NCI-H526 (cell line): ENCODE results near the gene GREB1.
A peak's percentile ranks its signal among the peaks of the same experiment; 100 is the strongest.

ENCODE experiments used
- DNase-seq, 2 experiments: peaks; one replicate each; lab custom pipeline; 2025; lab: John Stamatoyannopoulos, UW

The GREB1 gene

DNA sequence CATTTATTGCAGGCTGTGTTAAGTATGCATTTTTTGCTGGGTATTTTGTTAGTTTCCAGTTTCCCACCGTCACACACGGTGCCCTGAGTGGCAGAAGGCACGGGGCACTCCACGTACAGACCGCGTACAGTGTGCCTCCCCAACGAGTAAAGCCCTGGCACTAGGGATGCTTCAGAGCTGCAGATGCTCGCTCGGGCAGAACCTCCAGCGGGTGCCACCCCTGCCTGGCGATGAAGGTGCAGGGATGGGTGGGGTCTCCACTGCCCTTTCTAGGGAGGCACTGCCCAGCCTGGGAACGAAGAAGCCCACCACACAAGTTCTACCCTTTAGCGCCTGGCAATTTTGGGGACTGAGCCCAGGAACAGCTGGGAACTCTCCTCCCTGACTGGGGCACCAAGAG is 4.1 kb downstream of the GREB1 start:
- DNase-seq: no peak

DNA sequence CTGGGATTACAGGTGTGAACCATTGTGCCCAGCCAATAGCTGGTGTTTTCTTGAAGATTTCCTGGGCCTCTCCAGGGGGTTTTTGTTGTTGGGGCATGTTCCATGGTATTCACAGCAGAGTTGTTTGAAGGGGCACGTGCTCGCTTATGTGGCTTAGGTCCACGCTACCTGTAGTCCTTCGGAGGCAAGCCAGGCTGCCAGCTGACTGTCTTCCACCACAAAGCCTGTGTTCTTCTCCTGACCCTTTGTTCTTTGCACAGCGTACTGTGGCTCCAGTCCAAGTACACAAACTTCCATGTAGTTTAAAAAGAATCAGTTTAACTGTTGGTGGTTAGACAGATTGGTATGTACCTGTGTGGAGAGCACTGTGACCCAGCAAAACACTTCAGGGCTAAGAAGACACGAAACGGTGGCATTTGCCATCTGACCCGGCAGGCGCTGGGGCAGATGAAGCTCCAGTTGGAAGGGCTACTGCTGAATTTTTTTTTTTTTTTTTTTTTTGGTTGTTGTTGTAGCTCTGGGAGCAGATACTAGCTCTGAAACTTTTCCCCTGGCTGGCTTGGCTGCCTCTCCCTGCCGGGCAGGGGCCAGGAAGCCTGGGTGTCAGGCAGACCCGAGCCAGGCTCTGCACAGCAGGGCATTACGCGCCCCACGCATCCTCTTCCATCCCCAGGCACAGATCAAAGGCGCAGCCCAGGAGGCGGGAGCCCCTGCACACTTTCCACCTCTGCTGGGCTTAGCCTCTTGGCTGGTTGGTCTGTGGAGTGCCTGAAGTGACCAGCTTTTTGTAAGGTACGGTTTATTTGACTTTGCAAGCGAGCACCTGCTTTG is 5.7 kb downstream of the GREB1 start:
- DNase-seq: peak; percentile 39 to 69

DNA sequence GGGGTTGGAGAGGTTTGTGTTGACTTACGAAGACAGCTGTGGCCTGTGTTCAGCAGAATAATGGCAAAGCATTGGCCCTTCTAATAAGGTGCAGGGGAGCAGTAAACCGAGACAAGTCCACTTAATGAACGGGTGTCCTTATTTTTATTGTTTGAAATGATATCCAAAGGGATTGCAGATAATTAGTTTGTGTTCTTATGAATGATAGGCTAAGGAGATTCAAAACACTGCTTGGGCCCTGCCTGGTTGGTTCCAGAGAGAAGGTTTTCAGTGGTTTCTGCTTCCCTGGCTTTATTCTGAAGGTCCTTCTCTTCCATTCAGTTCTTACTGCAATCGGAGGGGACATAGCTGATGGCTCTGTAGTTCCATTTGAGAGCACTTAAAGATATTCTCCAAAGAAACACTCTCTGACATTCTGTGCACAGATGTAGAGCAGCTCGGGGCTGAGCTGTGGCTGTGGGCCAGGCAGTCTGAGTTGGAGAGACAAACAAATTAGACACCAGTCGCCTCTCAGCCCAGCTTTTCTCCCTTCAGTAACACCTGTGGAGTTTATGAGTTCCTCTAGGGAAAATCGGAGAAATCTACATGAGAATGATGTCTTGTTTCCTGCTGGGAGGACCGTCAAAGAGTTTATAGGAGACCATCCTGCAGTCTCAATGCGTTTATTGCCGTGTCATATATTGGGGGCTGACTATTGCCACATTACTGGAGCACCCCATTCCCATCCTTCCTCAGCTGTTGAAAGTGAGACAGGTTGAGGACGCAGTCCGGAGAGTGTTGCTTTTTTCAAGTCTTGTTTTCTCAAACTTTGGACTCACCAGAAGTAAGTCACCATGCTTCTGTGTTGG is 6.5 kb downstream of the GREB1 start:
- peak; percentile 7 to 40 for DNase-seq

DNA sequence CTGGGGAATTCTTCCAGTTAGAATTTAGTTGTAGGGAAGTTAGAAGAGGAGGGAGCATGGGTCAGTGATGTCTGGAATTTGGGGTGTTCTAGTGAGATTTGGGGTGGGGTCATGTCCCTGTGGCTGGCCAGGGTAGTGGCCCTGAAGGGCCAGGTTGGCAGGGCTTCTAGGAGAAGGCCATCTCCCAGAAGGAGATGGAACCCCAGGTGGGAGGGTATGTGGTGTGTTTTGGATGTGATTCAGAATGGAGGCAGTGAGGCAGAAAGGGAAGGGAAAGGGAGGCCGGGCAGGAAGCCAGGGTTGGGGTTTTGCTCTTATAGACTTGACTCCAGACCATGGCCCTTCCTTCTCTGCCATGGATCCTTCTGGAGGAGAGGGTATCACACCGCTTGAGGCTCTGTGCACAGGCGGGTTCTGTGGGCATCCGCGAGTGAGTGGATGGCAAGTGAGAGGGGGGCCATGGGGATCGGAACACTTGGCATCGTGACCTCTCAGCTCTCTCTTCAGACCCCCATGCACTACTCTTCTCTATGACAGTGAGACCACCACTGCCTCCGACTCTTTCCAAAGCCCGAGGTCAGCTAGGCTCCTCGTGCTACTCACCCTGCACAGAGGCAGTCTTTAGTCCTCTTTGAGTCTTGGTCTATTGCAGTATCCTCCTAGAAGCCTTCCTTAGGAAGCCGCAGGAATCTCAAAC is 7.3 kb downstream of the GREB1 start:
- DNase-seq: no peak

DNA sequence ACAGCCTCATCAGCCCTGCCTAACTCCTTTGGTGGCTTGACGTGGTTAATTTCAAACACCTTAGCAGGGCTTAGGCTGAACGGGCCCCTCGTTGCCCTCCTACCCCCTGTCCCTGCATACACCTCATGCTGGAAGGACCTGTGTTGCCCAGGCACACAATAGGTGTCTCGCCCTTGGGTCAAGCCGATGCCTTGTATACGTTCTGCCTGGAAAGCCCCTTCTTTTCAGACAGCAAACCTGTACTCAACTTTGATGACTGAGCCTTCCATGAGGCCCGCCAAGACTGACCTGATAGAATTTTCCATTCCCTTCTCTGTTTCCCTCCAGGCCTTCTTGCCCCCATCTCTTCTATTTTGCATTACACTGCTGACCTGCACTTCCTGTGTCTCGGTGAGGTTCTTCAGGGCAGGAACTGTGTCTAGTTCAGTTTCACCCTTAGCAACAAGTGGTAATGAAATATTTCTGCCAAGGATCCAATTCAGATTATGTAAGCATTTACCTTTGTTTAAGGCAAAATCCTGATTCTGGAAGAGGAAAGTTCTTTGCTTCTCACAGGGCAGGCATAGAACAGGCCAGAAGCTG is 7.9 kb downstream of the GREB1 start:
- DNase-seq: no peak

DNA sequence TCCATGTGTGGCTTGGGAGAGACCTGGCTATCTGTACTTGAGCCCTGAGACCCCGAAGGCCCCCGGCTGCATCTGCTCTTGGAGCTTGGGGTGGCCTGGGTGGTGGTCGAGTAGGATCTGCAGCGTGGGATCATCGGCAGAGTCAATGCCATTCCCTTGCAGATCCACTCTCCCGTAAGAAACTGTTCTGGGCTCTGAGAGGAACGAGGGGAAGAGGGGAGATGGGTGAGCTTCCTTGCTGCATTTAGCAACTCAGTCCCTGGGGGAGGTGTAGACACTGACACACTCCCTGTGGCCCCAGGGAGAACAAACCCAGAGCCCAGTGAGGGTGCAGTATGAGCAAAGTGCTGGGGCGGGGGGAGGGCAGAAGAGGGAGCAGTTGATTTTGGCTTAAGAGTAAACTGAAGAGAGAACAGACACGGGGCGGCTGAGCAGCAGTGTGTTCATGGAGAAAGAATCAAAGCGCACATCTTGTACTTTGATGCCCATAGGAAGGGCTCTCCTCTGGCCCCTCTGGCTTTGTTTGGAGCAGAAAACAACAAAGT is 8.5 kb downstream of the GREB1 start:
- DNase-seq: no peak

DNA sequence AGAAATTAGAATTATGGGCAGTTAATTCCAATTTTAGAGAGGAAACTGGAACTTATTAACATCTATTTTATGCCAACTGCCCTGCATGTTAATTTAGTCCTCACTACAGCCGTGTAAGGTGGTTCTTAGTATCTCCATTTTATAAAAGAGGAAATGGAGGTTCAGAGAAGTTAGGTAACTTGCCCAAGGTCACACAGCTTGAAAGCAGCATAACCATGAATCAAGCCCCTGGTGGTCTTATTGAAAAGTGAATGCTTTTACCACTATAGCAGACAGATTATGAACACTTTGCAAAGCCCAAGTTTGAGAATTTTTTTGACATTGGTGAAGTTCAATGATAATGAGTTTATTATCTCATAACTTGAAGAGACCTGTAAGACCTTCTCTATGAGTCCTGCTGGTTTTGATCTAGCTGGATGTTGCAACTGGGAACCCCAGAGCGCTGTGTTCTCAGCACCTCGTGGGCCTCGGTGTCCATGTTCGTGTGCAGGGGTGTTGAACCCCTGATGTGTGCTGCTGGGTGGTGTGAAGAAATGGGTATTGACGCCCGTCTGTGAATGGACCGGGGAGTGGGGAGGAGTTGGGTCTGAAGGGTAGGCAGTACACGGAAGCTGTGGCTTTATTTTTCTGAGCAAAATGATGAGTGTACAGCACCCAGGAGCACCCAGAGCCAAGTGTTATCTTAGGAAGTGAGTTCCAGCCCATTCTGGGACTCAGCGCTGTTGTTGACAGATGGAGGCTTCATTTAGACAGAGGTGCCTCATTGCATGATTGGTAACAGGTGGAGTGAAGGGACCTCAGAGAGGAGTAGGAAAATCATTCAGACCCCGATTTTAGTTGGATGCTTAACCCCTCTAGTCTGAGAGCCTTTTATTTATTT is 9.7 kb downstream of the GREB1 start:
- DNase-seq: no peak

DNA sequence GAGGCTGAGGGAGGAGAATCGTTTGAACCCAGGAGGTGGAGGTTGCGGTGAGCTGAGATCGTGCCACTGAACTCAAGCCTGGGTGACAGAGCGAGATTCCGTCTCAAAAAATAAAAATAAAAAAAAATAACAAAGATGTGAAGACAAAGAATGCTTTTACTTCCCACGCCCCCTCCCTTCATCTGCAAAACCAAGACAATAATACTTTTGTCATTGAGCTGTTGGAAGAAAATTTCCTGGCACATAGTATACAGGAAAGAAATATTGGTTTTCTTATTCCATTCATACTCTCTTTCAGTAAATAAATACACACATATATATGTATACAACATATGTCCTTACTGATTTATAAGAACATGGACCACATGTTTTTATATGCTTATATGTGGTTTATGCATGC is 12.2 kb downstream of the GREB1 start:
- no peak for DNase-seq

DNA sequence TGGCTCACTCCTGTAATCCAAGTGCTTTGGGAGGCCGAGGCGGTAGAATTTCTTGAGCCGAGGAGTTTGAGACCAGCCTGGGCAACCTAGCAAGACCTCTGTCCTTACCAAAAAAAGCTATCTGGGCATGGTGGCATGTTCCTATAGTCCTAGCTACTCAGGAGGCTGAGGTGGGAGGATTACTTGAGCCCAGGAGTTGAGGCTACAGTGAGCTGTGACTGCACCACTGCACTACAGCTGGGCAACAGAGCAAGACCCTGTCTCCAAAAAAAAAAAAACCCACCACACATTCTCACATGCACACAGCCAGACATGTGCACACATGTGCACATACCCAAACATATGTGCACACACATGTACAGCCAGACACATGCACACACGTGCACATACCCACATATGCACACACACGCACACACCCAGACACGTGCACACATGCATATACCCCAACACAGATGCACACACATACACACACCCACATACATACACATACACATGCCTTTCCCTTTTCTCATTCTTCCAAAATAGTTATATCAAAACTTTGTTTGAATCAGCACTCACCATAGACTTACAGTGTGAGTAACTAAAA is 14.2 kb downstream of the GREB1 start:
- no peak for DNase-seq

DNA sequence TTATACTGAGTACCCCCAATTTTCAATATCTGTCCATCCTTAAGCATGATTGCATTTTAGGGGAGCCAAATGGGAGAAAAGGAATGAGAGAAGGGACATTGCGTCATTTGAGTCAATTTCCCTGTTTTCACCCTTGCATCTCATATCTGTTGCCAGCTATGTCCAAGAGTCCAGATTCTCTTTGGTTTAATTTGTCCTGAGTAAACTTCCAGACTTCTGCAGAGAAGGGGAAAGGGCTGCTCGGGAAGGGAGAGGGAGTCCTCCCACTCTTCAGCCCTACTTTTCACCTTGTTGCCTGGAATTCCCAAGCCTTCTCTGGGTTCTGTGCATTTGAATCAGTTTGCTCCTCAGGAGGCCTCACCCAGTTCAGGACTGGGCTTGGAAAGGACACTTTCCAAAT is 16.5 kb downstream of the GREB1 start:
- no peak for DNase-seq

DNA sequence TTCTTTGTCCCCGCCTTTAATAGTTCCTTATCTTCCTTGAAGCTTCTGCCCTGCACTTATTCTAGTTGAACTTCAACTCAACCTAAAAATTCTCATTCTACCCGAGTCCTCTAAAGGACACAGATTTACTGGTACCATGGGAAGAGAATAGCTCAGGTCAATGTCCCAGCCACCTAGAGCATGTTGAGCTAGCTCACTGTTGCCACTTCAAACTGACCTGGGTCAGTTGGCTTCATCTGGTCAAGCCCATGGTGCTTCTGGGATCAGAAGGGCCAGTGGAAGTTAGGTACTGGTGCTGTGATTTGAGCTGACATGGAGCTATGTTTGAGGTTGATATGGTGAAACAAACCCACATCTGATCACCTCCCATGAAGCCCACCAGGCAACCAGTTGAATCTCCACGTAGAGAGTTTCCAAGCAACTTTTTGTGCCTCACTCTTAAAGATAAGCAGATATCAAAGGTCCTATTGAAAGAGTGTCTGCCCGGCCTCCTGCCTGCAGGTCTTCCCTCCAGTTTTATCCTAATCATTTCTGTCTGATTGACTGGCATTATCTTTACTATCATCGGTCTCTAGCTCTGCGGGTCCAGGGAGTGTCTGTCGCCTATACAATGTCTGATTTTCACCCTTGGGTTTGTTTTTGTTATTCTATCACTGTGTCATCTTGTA is 17.2 kb downstream of the GREB1 start:
- DNase-seq: no peak

DNA sequence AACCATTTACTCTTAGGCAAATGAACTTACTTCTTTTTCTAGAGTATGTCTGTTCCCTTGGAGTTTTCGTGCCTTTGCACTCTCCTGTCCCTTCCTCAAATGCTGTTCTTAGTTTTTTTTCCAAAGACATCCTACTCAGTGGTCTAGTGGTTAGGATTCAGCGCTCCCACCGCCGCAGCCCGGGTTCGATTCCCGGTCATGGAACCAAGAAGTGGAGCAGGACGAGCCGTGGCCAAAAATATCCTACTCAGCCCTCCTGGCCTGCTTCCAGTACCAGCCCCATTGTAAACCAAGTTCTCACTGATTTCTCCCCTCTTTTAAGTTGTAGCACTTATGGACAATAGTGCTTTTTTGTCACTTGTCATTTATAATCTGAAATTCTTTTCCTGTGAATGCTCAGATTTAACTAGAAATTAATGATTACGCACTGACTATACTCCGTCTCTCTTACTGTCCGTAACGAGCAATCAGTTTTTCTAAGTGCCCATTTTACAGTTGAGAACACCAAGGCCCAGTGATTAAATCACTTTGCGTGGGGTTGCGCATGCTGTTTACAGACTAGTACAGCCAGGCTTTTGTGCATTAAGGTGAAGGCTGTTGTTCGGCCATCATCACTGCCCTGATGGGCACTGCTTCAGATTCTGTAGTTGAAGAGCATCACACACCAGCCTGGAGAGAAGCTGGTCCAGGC is 17.9 kb downstream of the GREB1 start:
- DNase-seq: no peak

DNA sequence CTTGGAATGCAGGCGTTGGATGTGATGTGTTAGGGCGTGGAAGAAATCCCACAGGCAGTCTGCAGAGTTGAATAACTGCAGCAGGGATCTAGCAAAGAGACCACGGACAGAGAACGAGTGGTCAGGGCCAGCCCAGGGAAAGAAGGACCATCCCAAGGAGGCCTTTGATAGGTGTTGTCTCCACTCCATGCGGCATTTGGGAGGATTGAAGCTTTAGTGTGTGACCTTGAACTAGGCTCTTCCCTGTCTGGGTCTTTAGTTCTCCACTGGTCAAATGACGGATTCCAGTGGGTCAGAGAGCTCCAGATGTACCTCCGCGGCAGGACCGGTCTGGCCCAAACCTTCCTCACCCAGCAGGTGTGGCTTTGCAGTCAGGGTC is 18.4 kb downstream of the GREB1 start:
- no peak for DNase-seq

DNA sequence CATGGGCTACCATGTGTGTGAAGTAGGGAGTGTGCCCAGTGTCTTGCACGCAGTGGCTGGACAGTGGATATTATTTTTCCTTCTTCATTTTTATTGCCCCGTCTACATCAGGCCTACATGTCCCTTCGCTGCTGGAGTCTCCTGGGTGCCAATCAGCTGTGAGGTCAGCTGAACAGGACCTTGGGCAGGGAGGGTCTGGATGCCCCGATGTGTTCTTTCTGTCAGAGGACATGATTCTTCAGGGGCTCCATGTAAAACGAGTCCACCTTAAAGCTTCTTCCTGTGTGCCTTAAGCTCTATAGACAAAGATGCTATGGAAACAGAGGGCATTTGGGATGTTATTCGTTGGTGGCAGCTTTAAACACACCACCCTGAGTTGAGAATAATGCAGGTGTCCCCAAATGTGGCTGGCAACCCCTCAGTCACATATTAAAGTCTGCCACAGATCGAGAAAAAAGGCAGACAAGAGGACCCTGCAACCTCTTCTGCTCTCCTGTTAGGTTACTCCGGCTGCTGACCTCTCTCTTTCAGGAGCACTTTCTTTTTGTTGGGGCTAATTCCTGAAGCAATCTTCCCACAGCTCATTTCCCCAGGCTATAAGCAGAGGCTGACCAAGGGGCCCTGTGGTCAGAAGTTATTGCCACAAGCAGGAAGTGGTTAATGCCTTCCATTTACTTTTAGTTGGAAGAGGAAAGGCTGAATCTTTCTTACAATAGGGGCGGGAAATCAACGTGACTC is 20.0 kb downstream of the GREB1 start:
- DNase-seq: no peak

DNA sequence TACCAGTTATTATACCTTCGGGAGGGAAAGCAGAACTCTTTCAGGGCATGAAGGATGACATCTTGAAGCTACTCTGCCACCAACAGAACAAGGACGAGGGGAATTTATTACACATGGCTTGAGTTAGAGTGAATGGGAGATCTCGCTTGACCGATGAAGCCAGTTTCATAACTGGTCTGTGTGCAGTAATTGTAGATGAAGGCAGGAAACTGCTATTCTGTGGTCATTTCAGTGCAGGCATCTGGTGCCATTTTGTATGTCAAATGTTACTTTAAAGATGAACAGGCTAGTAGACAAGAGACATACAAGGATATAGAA is 20.5 kb downstream of the GREB1 start:
- DNase-seq: no peak

DNA sequence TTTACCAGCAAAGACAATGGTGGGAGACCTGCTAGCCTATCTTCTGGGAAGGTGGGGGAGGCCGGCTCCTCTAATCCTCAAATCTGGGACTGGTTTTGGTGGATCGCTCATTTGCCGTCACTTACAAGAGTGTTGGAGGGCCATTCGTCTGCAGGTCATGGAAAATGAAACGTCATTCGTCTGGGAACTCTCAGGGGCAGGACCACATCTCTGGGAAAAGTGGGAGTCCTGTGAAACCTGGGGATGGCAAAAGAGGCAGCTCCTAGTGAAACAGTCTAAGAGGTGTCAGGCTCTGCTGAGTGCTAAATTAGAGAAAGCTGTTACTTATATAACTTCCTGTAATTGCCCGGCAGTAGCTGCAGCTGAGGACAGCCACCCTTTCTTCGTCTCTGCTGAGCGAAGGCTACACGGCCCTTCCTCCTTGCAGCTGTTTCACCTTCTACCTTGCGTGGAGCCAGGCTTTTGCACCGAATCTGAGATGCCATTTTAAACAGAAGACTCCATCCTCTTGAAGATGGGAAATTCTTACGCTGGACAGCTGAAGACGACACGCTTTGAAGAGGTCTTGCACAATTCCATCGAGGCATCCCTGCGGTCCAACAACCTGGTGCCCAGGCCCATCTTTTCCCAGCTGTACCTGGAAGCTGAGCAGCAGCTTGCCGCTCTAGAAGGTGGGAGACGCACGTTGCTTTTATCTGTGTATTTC is 22.4 kb downstream of the GREB1 start:
- no peak for DNase-seq

DNA sequence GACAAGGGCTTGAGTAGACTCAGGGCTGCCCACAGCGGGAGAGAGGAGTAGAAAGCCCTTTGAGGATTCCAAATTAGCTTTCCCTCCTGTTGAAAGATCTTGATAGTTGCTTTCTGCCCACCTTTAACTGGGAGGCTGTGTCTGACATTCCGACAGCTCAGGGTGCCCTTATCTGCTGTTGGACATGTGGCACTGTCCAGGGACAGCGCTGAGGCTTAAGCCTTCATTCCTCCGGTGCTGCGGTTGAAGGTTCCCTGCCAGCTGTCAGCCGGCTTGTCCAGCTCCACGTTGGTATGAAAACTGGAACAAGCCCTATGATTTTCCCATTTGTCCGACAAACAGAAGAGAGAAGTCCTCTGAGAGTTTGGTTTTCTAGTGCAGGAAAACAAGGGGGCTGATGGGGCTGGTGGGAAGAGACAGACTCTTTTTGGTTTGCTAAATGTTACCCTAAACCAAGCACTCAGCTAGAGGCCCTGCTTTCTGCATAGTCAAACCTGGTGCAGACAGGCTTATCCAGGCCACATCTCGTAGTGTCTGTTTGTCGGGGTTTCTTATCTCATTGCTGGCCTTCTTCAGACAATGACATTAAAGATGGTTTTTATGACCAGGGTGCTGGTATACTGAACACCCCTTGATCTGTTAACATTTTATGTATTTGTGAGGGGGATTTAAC is 24.5 kb downstream of the GREB1 start:
- no peak for DNase-seq
